HepG2 (cell line): ENCODE measurements around the gene STAM. TPM values are rescaled to one million over a fixed set of nuclear protein-coding genes. Genes with fewer than 3 reads are reported as not detected.

Source experiments
- ATAC-seq: fragments of 200-7000 bp; cut with Tn5 transposase; 3 replicates; pipeline ENCODE4 v1.9.1; 2020; ENCODE audit warnings: mild to moderate bottlenecking, moderate library complexity
- BruUV-seq: library from RNA; stranded (reverse); fragments of 400-500 nt; replicated peaks from 2 replicates; lab custom pipeline; 2021; lab: Mats Ljungman, UMichigan
- CTCF ChIA-PET: fragments of 300-600 bp; formaldehyde crosslinking; extraction: SDS; loops from one replicate; lab custom pipeline; 2021; ENCODE audit warnings: low total read pairs, inconsistent platforms, low intra/inter-chr PET ratio; lab: Yijun Ruan, JAX
- POLR2A ChIA-PET: fragments of 350-600 bp; sonication (Branson Sonifier 250); formaldehyde crosslinking; loops from one replicate; lab custom pipeline; 2020; ENCODE audit warnings: antibody characterized with exemption, inconsistent platforms; lab: Yijun Ruan, JAX
- DNase-seq: peaks from one replicate; pipeline ENCODE4 v3.0.0-alpha.2; 2015; ENCODE audit warnings: low spot score
- FAIRE-seq: peaks from 3 replicates; lab custom pipeline; 2011; peaks lifted over from hg19 to GRCh38; lab: Jason Lieb, UNC
- H2AFZ ChIP-seq: one replicate; pipeline ENCODE4 v1.6.1; 2011; ENCODE audit warnings: low read length, inconsistent platforms
- H3K27ac ChIP-seq: fragments of 300-600 bp; 3 replicates; pipeline ENCODE4 v1.8.0; 2011; ENCODE audit warnings: mixed run types, mild to moderate bottlenecking, mixed read lengths, low read length, inconsistent platforms; ENCODE audit not compliant: insufficient read depth; ENCODE audit errors: extremely low read length
- H3K27me3 ChIP-seq, 2 experiments: fragments of 200-600 bp in 1 of 2; 2 replicates in 1 of 2; 3 replicates in 1 of 2; pipeline versions ENCODE4 v1.6.0 to v1.8.0; 2011; ENCODE audit warnings: low read length in 2 of 2, mild to moderate bottlenecking in 2 of 2, moderate library complexity in 2 of 2, inconsistent platforms in 1 of 2; ENCODE audit not compliant: insufficient read depth in 2 of 2, control insufficient read depth in 1 of 2
- H3K36me3 ChIP-seq, 2 experiments: fragments of 200-600 bp in 1 of 2; replicated peaks in 1 of 2; 2 replicates in 1 of 2; 3 replicates in 1 of 2; pipeline versions ENCODE4 v1.5.1 to v1.8.0; 2011; ENCODE audit warnings: low read length in 2 of 2, inconsistent platforms in 1 of 2; ENCODE audit not compliant: insufficient read depth in 2 of 2, control insufficient read depth in 1 of 2
- H3K4me1 ChIP-seq: 2 replicates; pipeline ENCODE4 v1.5.1; 2012; ENCODE audit warnings: low read length, inconsistent platforms; ENCODE audit not compliant: insufficient read depth
- H3K4me2 ChIP-seq: 2 replicates; pipeline ENCODE4 v1.6.0; 2011; ENCODE audit warnings: low read depth, low read length, inconsistent platforms
- H3K4me3 ChIP-seq, 3 experiments: fragments of 200-600 bp in 1 of 3; sonication (generic), shearing (Covaris generic) in 1 of 3; replicated peaks in 1 of 3; 2 replicates each; pipeline ENCODE4 v1.5.1; 2011 to 2016; ENCODE audit warnings: low read length in 3 of 3, inconsistent platforms in 2 of 3, low read depth in 2 of 3, mild to moderate bottlenecking in 2 of 3, control low read depth in 1 of 3, mixed read lengths in 1 of 3; ENCODE audit not compliant: insufficient read depth in 1 of 3
- H3K79me2 ChIP-seq: one replicate; pipeline ENCODE4 v1.6.1; 2011; ENCODE audit warnings: low read length, inconsistent platforms; ENCODE audit not compliant: insufficient read depth
- H3K9ac ChIP-seq: 2 replicates; pipeline ENCODE4 v1.6.0; 2011; ENCODE audit warnings: mild to moderate bottlenecking, low read depth, low read length, inconsistent platforms; ENCODE audit not compliant: insufficient read depth
- H3K9me3 ChIP-seq: 2 replicates; pipeline ENCODE4 v1.5.1; 2012; ENCODE audit warnings: mild to moderate bottlenecking, low read length
- H4K20me1 ChIP-seq: 2 replicates; pipeline ENCODE4 v1.6.0; 2011; ENCODE audit warnings: inconsistent platforms, mild to moderate bottlenecking, low read length, moderate library complexity; ENCODE audit not compliant: insufficient read depth
- ARID5B ChIP-seq: IDR thresholded peaks from 2 replicates; pipeline ENCODE4 v1.4.0; 2020; ENCODE audit warnings: mild to moderate bottlenecking, missing genetic modification reagents
- ARNT ChIP-seq: fragments of 450-650 bp; IDR thresholded peaks from 2 replicates; pipeline ENCODE4 v1.6.1; 2017
- CBFB ChIP-seq: sonication (generic); formaldehyde crosslinking; IDR thresholded peaks from 2 replicates; pipeline ENCODE4 v1.4.0; 2020; ENCODE audit warnings: missing genetic modification reagents
- CBX2 ChIP-seq, 2 experiments: fragments of 200-600 bp in 1 of 2; sonication (generic); formaldehyde crosslinking in 1 of 2; IDR thresholded peaks; 2 replicates each; pipeline versions ENCODE4 v1.7.0 to v1.8.1; 2018 to 2022; ENCODE audit warnings: low read depth in 2 of 2, low read length in 1 of 2, mild to moderate bottlenecking in 1 of 2, missing genetic modification reagents in 1 of 2
- CERS6 ChIP-seq: sonication (generic); formaldehyde crosslinking; IDR thresholded peaks from 2 replicates; pipeline ENCODE4 v1.5.0; 2020; ENCODE audit warnings: missing genetic modification reagents
- ELF4 ChIP-seq: sonication (generic); formaldehyde crosslinking; IDR thresholded peaks from 2 replicates; pipeline ENCODE4 v1.5.0; 2020; ENCODE audit warnings: missing genetic modification reagents, mild to moderate bottlenecking, moderate library complexity, borderline replicate concordance
- EP300 ChIP-seq, 3 experiments: sonication (generic) in 1 of 3; formaldehyde crosslinking in 1 of 3; IDR thresholded peaks; 2 replicates each; pipeline versions ENCODE4 v1.5.1 to v1.6.1; 2011 to 2020; ENCODE audit warnings: low read depth in 2 of 3, low read length in 2 of 3, borderline replicate concordance in 1 of 3, improper control_type of control experiment in 1 of 3, mild to moderate bottlenecking in 1 of 3, missing genetic modification reagents in 1 of 3, moderate library complexity in 1 of 3
- GABPA ChIP-seq, 2 experiments: IDR thresholded peaks; 2 replicates each; pipeline ENCODE4 v1.6.1; 2011 to 2016; ENCODE audit warnings: low read depth in 2 of 2, low read length in 1 of 2, missing biosample characterization in 1 of 2, missing genetic modification characterization in 1 of 2
- KLF15 ChIP-seq: sonication (generic); formaldehyde crosslinking; IDR thresholded peaks from 2 replicates; pipeline ENCODE4 v1.8.1; 2023; ENCODE audit warnings: borderline replicate concordance, mild to moderate bottlenecking, inconsistent platforms, missing genetic modification reagents, mixed read lengths
- MEF2D ChIP-seq: sonication (generic); formaldehyde crosslinking; IDR thresholded peaks from 2 replicates; pipeline ENCODE4 v1.5.1; 2020; ENCODE audit warnings: mild to moderate bottlenecking, missing genetic modification reagents
- NR3C1 ChIP-seq: sonication (generic); formaldehyde crosslinking; IDR thresholded peaks from 2 replicates; pipeline ENCODE4 v1.4.0; 2020; ENCODE audit warnings: missing genetic modification reagents
- PTBP1 ChIP-seq: fragments of 200-400 bp; formaldehyde crosslinking; IDR thresholded peaks from 2 replicates; pipeline ENCODE4 v1.6.1; 2018; ENCODE audit warnings: low read length, low read depth; ENCODE audit not compliant: poor library complexity, severe bottlenecking
- SOX6 ChIP-seq, 2 experiments: fragments of 450-650 bp in 1 of 2; sonication (generic) in 1 of 2; formaldehyde crosslinking in 1 of 2; IDR thresholded peaks; 2 replicates each; pipeline versions ENCODE4 v1.4.0 to v1.6.1; 2017 to 2020; ENCODE audit warnings: antibody characterized with exemption in 1 of 2, mild to moderate bottlenecking in 1 of 2, missing genetic modification reagents in 1 of 2
- ZNF543 ChIP-seq: sonication (generic); formaldehyde crosslinking; IDR thresholded peaks from 2 replicates; pipeline ENCODE4 v1.4.0; 2020; ENCODE audit warnings: mild to moderate bottlenecking, missing genetic modification reagents
- ZNF619 ChIP-seq: sonication (generic); formaldehyde crosslinking; IDR thresholded peaks from 2 replicates; pipeline ENCODE4 v1.4.0; 2020; ENCODE audit warnings: mild to moderate bottlenecking, missing genetic modification reagents
- ZNF775 ChIP-seq: sonication (generic); formaldehyde crosslinking; IDR thresholded peaks from 2 replicates; pipeline ENCODE4 v1.4.0; 2020; ENCODE audit warnings: missing genetic modification reagents, mild to moderate bottlenecking, moderate library complexity, borderline replicate concordance
- WGBS: methylation state at CpG from one replicate; pipeline ENCODE4 v1.1.6; 2017; ENCODE audit warnings: low lambda C conversion rate; 5-methylcytosine and 5-hydroxymethylcytosine counted together
- in situ Hi-C: cut with HindIII; loops from 2 replicates; pipeline ENCODE4 v1.10.0; 2017; ENCODE audit warnings: low pct_unique_long_range_greater_than_20kb; ENCODE audit not compliant: extremely low pct_ligation_motif_present
- intact Hi-C: fragments of 100-400 bp; cut with micrococcal nuclease; formaldehyde crosslinking; loops from one replicate; pipeline ENCODE4 v1.10.0; 2022; ENCODE audit not compliant: unreplicated experiment
- polyA plus RNA-seq, 8 experiments: library from polyadenylated mRNA; depleted of rRNA in 3 of 8; stranded (reverse) in 7 of 8; unstranded in 1 of 8; fragments of >200 nt; fragmentation: Illumina TruSeq in 4 of 8; extraction: Trizol in 4 of 8; gene quantifications; 2 replicates each; pipeline versions ENCODE4 v1.2.1 to v1.2.3, GENCODE V29; 2011 to 2016; ENCODE audit warnings: low read depth in 4 of 8, missing spikeins in 1 of 8, mixed read lengths in 1 of 8; ENCODE audit not compliant: insufficient read depth in 1 of 8
- total RNA-seq, 5 experiments: library from RNA; depleted of rRNA; stranded (reverse); fragments of >200 nt; fragmentation: Illumina TruSeq; extraction: Trizol; gene quantifications; 2 replicates each; pipeline ENCODE4 v1.2.3, GENCODE V29; 2016; ENCODE audit warnings: low read depth in 1 of 5
- TF ChIP-seq, protein P1 (sequence below): IDR thresholded peaks from 2 replicates; pipeline ENCODE4 v1.6.1; 2012; ENCODE audit warnings: inconsistent platforms

STAM gene
- total and polyA plus RNA-seq, 2 of the 13 experiments (the other 11 are each of a cell fraction or from before 2014, with no cell fraction given) = 19.5 to 25.1 TPM

DNA sequence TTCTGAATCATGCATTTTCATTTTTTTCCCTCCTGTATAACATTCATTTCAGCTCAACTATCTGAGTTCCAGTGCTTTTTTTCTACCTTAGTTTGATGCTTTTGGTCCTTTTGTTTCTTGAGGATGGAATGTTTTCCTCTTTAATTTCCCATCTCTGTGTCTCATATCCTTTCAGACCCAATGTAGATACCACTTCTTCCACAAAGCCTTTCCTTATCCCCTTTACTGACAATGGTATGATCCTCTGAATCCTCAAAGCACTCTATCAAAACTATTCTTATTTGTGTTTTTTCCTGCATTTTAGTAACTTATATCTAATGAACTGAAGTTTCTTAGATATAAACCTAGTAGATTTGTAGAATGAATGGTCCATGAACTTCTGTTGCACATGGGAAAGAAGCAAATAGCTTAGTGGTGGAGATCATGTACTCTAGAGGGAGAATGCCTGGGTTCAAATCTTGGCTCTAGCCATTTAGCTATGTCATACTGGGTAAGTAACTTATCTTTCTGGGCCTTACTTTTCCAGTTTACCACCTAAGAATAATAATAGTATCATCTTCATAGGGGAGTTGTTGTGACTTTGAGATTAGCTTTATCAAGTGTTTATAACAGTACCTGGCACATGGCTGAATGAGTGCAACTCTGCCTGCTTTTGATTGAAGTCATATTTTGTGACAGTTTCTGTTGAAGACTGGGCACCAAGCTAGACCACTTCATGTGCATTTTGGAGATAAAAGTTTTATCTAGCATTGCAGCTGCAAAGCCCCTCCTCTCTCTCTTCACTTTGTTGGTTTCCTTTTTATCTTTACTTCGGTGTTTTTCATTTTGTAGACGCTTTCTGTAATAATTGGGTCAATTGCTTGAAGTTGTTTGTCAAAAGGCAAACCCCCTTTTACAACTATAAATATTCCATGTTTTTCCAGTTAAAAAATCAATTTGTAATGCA lies 18.5 kb downstream of the STAM start:
- no peak overlapping the region for H3K4me2 ChIP-seq
- POLR2A ChIA-PET = interaction anchor here (1.7 kb wide), 1 partner anchor 12 kb away, joined by 4 read pairs; no protein-coding TSS in a partner anchor
- WGBS = 96% methylated on average over 2 of the region's 2 CpGs

More for the DNA sequence above, 18.5 kb downstream of the STAM start:
- Histone ChIP-seq H2AFZ (no peak overlapping the region), H3K9ac (no peak overlapping the region), H3K4me1 (peaks cover 31% of the 10 kb centered on the region), H3K9me3 (no peaks in the 10 kb centered on the region), H3K79me2 (peaks cover 79% of the 10 kb centered on the region), H3K4me3 (no peak overlapping the region), H3K27me3 (no peaks in the 10 kb centered on the region), H3K36me3 (peaks cover 2 to 16% of the 10 kb centered on the region in 2 experiments; a peak in 3 of 5 replicates), H3K27ac (no peak overlapping the region), H4K20me1 (no peaks in the 10 kb centered on the region)
- TF ChIP-seq KLF15 (CRISPR knock-in tag) (no peak), NR3C1 (CRISPR knock-in tag) (no peak), GABPA (IDR thresholded peaks at IDR 0.05; ENCODE audit: low read depth, low read length) (no peak), GABPA (CRISPR knock-in tag; IDR thresholded peaks at IDR 0.05; ENCODE audit: low read depth) (no peak), SOX6 (IDR thresholded peaks at IDR 0.05) (no peak), SOX6 (CRISPR knock-in tag; IDR thresholded peaks at IDR 0.05) (no peak), ZNF543 (CRISPR knock-in tag) (no peak), CBFB (CRISPR knock-in tag) (no peak), MEF2D (no peak), ZNF775 (CRISPR knock-in tag) (no peak), ZNF619 (CRISPR knock-in tag) (no peak), CERS6 (CRISPR knock-in tag) (no peak), EP300 (IDR thresholded peaks at IDR 0.05; ENCODE audit: low read depth in 2 of 2, low read length in 2 of 2) (no peak), EP300 (CRISPR knock-in tag; IDR thresholded peaks at IDR 0.05; ENCODE audit: borderline replicate concordance) (no peak), ARNT (no peak), PTBP1 (no peak), ELF4 (no peak), CBX2 (IDR thresholded peaks at IDR 0.05; ENCODE audit: low read depth, low read length) (no peak), CBX2 (CRISPR knock-in tag; IDR thresholded peaks at IDR 0.05; ENCODE audit: low read depth) (no peak), ARID5B (CRISPR knock-in tag) (no peak)
- TF ChIP-seq, protein P1, sequence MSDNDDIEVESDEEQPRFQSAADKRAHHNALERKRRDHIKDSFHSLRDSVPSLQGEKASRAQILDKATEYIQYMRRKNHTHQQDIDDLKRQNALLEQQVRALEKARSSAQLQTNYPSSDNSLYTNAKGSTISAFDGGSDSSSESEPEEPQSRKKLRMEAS = no peak
- FAIRE-seq (no peak), ATAC-seq (no peak), DNase-seq (no peak)
- TSS peak; percentile 32 for BruUV-seq
- intact Hi-C loops = no loop called here
- CTCF ChIA-PET = no interaction called here
- in situ Hi-C loops = loop anchor here (25.0 kb wide), 1 partner anchor 1000 kb away; the partner anchor contains the start of genes ARL5B and NSUN6
